Kidney (tissue), 14 donors: ENCODE results near the gene HMG20A. TPM values are rescaled to one million over a fixed set of nuclear protein-coding genes. Genes with fewer than 3 reads are reported as not detected.

ENCODE experiments used
- DNase-seq, 5 donors: peaks; one replicate each; pipeline ENCODE4 v3.0.0-alpha.2; 2013 to 2020
- FAIRE-seq: peaks from 2 replicates; lab custom pipeline; 2012; peaks lifted over from hg19 to GRCh38; lab: Jason Lieb, UNC
- H3K27ac ChIP-seq, 2 donors: one replicate each; pipeline ENCODE4 v1.7.0; 2013; ENCODE audit warnings: low read depth in 2 of 2, low read length in 2 of 2, inconsistent platforms in 1 of 2
- H3K27me3 ChIP-seq: one replicate; pipeline ENCODE4 v1.7.1; 2013; ENCODE audit warnings: low read length, inconsistent platforms; ENCODE audit not compliant: control insufficient read depth, insufficient read depth
- H3K36me3 ChIP-seq, 3 donors: one replicate each; pipeline versions ENCODE4 v1.7.0 to v1.7.1; 2013; ENCODE audit warnings: low read length in 3 of 3, control low read depth in 1 of 3, inconsistent platforms in 1 of 3; ENCODE audit not compliant: insufficient read depth in 3 of 3, control insufficient read depth in 2 of 3
- H3K4me1 ChIP-seq, 3 donors: one replicate each; pipeline versions ENCODE4 v1.7.0 to v1.7.1; 2013; ENCODE audit warnings: low read length in 3 of 3, inconsistent platforms in 1 of 3, low read depth in 1 of 3; ENCODE audit not compliant: control insufficient read depth in 2 of 3, insufficient read depth in 2 of 3
- H3K4me3 ChIP-seq, 3 donors: one replicate each; pipeline versions ENCODE4 v1.7.0 to v1.8.1; 2013; ENCODE audit warnings: low read length in 3 of 3, control low read depth in 1 of 3, inconsistent platforms in 1 of 3
- H3K9ac ChIP-seq, 3 donors: one replicate each; pipeline versions ENCODE4 v1.7.0 to v1.7.1; 2013; ENCODE audit warnings: low read length in 3 of 3, control low read depth in 1 of 3, inconsistent platforms in 1 of 3
- H3K9me3 ChIP-seq, 3 donors: one replicate each; pipeline versions ENCODE4 v1.7.0 to v1.7.1; 2013; ENCODE audit warnings: low read length in 3 of 3, control low read depth in 1 of 3, inconsistent platforms in 1 of 3; ENCODE audit not compliant: control insufficient read depth in 2 of 3, insufficient read depth in 1 of 3
- CTCF ChIP-seq: IDR thresholded peaks from 3 replicates; pipeline ENCODE4 v1.5.1; 2012; ENCODE audit warnings: mild to moderate bottlenecking, moderate library complexity, borderline replicate concordance; ENCODE audit not compliant: insufficient read depth; ENCODE audit errors: extremely low read depth
- intact Hi-C: fragments of 100-400 bp; cut with DNase I; formaldehyde crosslinking; loops from one replicate; pipeline ENCODE4 v1.11.1; 2022
- polyA plus RNA-seq: library from polyadenylated mRNA; stranded (reverse); fragments of 350-450 nt; fragmentation: Illumina TruSeq; extraction: RNeasy Lipid Tissue Mini Kit (QIAGEN cat#74804); gene quantifications from one replicate; pipeline ENCODE4 v1.2.3, GENCODE V29; 2014; ENCODE audit warnings: low read depth, low replicate concordance; ENCODE audit not compliant: insufficient read depth
- total RNA-seq: library from RNA; stranded (reverse); fragmentation: NEBNext Ultra II Directional; extraction: Animal tissue kit (Norgen Biotek cat#: 25700); gene quantifications from one replicate; pipeline ENCODE4 v1.2.1, GENCODE V29; 2021
- donor health status: control.
- donor health status: control.
- donor health status: control.
- donor health status: control.
- donor health status: control.
- donor health status: DM: yes; HTN: yes; CAD: no.
- donor health status: Normal renal cell carcinoma (clear cell type).

Gene HMG20A
- total and polyA plus RNA-seq, 2 donors from 2014 or later: 16.8 to 38.7 TPM

GRCh38 chr15:77503764-77504163, 83.1 kb downstream of the HMG20A start:
- H3K4me3 ChIP-seq: no peak overlapping the region
- no peaks in the 10 kb centered on the region for H3K9me3 ChIP-seq
- H3K4me1 ChIP-seq: peaks cover 0 to 23% (median 0%) of the 10 kb centered on the region in 3 donors
- H3K27me3 ChIP-seq: no peaks in the 10 kb centered on the region
- H3K9ac ChIP-seq: no peak overlapping the region
- no peak for TF ChIP-seq CTCF
- no peak overlapping the region for H3K27ac ChIP-seq
- no peaks in the 10 kb centered on the region for H3K36me3 ChIP-seq
- no peak for DNase-seq
- intact Hi-C loops: no loop called here
- no peak for FAIRE-seq

DNA sequence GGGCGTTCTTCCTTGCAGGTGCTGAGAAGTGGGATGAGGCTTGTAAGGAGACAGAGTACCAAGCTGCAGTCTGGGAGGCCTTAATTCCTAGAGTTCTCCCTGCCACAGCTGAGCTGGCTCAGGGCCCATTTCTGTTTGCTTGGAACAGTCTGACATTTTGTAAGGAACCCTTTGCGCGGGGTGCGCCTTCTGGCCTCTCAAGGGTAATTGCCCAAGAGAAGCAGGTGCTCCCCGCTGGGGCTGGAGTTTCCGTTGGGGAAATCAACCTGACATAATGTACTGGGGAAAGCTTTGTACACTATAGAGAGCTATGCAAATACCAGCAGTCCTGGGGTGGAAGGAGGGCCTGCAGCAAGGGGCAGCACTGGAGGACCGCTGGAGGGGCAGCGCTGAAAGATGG, 83.6 kb downstream of the HMG20A start:
- peaks cover 0 to 25% (median 0%) of the 10 kb centered on the region in 3 donors for H3K4me1 ChIP-seq
- no peak for FAIRE-seq
- TF ChIP-seq CTCF: no peak
- intact Hi-C loops: no loop called here
- H3K27ac ChIP-seq: no peak overlapping the region
- DNase-seq: peak in 2 of 5 donors; percentile 46 to 50
- peaks cover 0 to 2% (median 0%) of the 10 kb centered on the region in 3 donors for H3K36me3 ChIP-seq
- no peak overlapping the region for H3K9ac ChIP-seq
- no peaks in the 10 kb centered on the region for H3K27me3 ChIP-seq
- H3K4me3 ChIP-seq: no peak overlapping the region
- no peaks in the 10 kb centered on the region for H3K9me3 ChIP-seq

GRCh38 chr15:77504871-77505270, 84.2 kb downstream of the HMG20A start:
- Histone ChIP-seq H3K9ac (no peak overlapping the region), H3K36me3 (peaks cover 0 to 2% (median 0%) of the 10 kb centered on the region in 3 donors), H3K27me3 (no peaks in the 10 kb centered on the region), H3K27ac (no peak overlapping the region), H3K9me3 (no peaks in the 10 kb centered on the region), H3K4me3 (no peak overlapping the region), H3K4me1 (peaks cover 0 to 25% (median 0%) of the 10 kb centered on the region in 3 donors)
- DNase-seq (no peak), FAIRE-seq (no peak)
- intact Hi-C loops: no loop called here
- TF ChIP-seq CTCF: no peak

DNA sequence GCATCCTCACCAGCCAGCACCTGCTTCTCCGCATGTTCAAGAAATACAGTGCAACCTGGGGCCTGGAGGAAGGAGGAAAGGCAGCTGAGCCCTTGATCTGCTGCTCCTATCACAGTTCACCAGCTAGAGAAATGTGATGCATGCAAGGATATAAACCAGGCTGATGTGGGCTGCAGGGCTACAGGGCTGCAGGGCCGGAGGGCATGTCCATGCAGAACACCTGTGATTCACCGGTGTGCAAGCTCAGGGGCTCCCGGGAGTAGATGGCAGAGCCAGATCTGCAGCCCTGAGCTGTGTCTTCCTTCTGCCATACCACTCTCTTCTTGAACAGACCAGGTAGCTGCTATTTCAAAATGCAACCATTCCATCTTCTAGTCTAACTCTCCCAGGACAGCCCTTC, 84.9 kb downstream of the HMG20A start:
- no peak for FAIRE-seq
- Histone ChIP-seq H3K27ac (no peak overlapping the region), H3K27me3 (no peaks in the 10 kb centered on the region), H3K4me3 (no peak overlapping the region), H3K9me3 (no peaks in the 10 kb centered on the region), H3K4me1 (peaks cover 0 to 25% (median 0%) of the 10 kb centered on the region in 3 donors), H3K9ac (no peak overlapping the region), H3K36me3 (peaks cover 0 to 2% (median 0%) of the 10 kb centered on the region in 3 donors)
- DNase-seq: no peak
- no peak for TF ChIP-seq CTCF
- intact Hi-C loops: no loop called here
